ENCODE results near the gene COL11A2. TPM values are rescaled to one million over a fixed set of nuclear protein-coding genes. Genes with fewer than 3 reads are reported as not detected.

Gene COL11A2
- total and polyA plus RNA-seq, 2 of the 13 experiments (the other 11 are each of a cell fraction or from before 2014, with no cell fraction given): 0.55 TPM

DNA sequence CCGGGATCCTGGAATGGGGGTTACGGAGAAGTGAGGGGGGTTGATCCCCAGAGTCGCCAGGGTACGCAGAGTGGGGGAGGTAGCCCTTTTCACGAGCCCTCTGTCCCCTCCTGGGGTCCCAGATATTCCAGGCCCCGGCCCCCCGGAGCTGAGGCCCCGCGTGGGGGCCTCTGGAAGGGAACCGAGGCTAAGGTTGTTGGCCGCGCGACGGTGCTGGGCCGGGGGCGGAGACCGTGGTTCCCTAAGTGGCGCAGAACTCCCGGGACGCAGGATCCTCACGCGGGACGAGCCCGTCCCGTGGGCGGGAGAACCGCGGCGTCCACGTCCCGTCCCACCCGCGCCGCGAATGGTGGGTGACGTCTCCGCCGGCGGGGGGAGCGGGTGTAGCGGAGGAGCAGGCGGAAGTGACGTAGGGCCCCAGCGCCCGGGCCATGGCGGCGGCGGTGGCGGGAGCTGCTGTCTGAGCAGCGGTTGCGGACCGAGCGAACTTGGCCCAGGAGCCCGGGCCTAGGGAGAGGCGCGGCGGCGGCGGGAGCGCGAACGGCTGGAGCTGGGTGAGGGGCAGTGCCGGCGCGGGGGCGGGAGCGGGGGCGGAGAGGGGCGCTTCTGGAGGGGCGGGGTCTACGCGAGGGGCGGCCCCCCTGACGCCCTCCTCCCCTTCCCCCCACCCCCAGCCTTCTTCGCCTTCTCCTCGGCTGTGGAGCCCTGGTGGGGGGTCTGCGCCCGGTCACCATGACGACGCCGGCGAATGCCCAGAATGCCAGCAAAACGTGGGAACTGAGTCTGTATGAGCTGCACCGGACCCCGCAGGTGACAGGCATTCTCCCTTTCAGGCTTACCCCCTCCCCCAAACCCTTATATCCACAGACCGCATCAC, 16.1 kb upstream of the COL11A2 start, which contains the start of gene RING1 (continued):
- TF ChIP-seq ELF1 (CRISPR knock-in tag; IDR thresholded peaks at IDR 0.05) (peak; percentile 62), MAFF (IDR thresholded peaks at IDR 0.05; ENCODE audit: low read depth, low read length) (no peak), LCORL (IDR thresholded peaks at IDR 0.05) (no peak), LCORL (CRISPR knock-in tag; IDR thresholded peaks at IDR 0.05) (peak; percentile 52), MED1 (CRISPR knock-in tag; IDR thresholded peaks at IDR 0.05) (peak; percentile 80; the same call in 1 of the 2 replicates), KDM5A (IDR thresholded peaks at IDR 0.05; ENCODE audit: borderline replicate concordance, low read length) (peak; percentile 59; the same call in 1 of the 2 replicates), ZNF224 (CRISPR knock-in tag; IDR thresholded peaks at IDR 0.05) (no peak), HIVEP1 (CRISPR knock-in tag; IDR thresholded peaks at IDR 0.05) (peak; percentile 64; the same call in 1 of the 2 replicates), NFKBIZ (CRISPR knock-in tag; IDR thresholded peaks at IDR 0.05) (peak; percentile 84), ZNF24 (IDR thresholded peaks at IDR 0.05) (no peak), GPN1 (CRISPR knock-in tag; IDR thresholded peaks at IDR 0.05; ENCODE audit: borderline replicate concordance) (0 out of 2 replicates have a peak, but pooled peaks have one; percentile 85), ZNF326 (CRISPR knock-in tag; IDR thresholded peaks at IDR 0.05; ENCODE audit: borderline replicate concordance) (peak; percentile 85), BCL6 (CRISPR knock-in tag; IDR thresholded peaks at IDR 0.05) (peak; percentile 65), RFX3 (CRISPR knock-in tag; IDR thresholded peaks at IDR 0.05) (peak; percentile 43; the same call in 1 of the 2 replicates), ZSCAN12 (CRISPR knock-in tag; IDR thresholded peaks at IDR 0.05) (0 out of 2 replicates have a peak, but pooled peaks have one; percentile 29), BHLHE40 (IDR thresholded peaks at IDR 0.05; ENCODE audit: low read length) (0 out of 2 replicates have a peak, but pooled peaks have one; percentile 12), ZNF446 (CRISPR knock-in tag; IDR thresholded peaks at IDR 0.05) (peak; percentile 4; the same call in 1 of the 2 replicates), ZNF773 (CRISPR knock-in tag; IDR thresholded peaks at IDR 0.05; ENCODE audit: borderline replicate concordance) (peak; percentile 23; the same call in 1 of the 2 replicates)
- TF ChIP-seq, protein P1, sequence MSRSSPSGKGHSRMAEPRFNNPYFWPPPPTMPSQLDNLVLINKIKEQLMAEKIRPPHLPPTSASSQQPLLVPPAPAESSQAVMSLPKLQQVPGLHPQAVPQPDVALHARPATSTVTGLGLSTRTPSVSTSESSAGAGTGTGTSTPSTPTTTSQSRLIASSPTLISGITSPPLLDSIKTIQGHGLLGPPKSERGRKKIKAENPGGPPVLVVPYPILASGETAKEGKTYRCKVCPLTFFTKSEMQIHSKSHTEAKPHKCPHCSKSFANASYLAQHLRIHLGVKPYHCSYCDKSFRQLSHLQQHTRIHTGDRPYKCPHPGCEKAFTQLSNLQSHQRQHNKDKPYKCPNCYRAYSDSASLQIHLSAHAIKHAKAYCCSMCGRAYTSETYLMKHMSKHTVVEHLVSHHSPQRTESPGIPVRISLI (CRISPR knock-in tag; IDR thresholded peaks at IDR 0.05; ENCODE audit: borderline replicate concordance): no peak
- TF ChIP-seq, protein P2, sequence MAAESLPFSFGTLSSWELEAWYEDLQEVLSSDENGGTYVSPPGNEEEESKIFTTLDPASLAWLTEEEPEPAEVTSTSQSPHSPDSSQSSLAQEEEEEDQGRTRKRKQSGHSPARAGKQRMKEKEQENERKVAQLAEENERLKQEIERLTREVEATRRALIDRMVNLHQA (CRISPR knock-in tag; IDR thresholded peaks at IDR 0.05): no peak
- TF ChIP-seq, protein P3, sequence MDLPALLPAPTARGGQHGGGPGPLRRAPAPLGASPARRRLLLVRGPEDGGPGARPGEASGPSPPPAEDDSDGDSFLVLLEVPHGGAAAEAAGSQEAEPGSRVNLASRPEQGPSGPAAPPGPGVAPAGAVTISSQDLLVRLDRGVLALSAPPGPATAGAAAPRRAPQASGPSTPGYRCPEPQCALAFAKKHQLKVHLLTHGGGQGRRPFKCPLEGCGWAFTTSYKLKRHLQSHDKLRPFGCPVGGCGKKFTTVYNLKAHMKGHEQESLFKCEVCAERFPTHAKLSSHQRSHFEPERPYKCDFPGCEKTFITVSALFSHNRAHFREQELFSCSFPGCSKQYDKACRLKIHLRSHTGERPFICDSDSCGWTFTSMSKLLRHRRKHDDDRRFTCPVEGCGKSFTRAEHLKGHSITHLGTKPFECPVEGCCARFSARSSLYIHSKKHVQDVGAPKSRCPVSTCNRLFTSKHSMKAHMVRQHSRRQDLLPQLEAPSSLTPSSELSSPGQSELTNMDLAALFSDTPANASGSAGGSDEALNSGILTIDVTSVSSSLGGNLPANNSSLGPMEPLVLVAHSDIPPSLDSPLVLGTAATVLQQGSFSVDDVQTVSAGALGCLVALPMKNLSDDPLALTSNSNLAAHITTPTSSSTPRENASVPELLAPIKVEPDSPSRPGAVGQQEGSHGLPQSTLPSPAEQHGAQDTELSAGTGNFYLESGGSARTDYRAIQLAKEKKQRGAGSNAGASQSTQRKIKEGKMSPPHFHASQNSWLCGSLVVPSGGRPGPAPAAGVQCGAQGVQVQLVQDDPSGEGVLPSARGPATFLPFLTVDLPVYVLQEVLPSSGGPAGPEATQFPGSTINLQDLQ (CRISPR knock-in tag; IDR thresholded peaks at IDR 0.05): no peak
- TF ChIP-seq, protein P4, sequence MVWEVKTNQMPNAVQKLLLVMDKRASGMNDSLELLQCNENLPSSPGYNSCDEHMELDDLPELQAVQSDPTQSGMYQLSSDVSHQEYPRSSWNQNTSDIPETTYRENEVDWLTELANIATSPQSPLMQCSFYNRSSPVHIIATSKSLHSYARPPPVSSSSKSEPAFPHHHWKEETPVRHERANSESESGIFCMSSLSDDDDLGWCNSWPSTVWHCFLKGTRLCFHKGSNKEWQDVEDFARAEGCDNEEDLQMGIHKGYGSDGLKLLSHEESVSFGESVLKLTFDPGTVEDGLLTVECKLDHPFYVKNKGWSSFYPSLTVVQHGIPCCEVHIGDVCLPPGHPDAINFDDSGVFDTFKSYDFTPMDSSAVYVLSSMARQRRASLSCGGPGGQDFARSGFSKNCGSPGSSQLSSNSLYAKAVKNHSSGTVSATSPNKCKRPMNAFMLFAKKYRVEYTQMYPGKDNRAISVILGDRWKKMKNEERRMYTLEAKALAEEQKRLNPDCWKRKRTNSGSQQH (CRISPR knock-in tag; IDR thresholded peaks at IDR 0.05; ENCODE audit: low read depth): peak; percentile 81; the same call in 1 of the 2 replicates
- TF ChIP-seq, protein P5, sequence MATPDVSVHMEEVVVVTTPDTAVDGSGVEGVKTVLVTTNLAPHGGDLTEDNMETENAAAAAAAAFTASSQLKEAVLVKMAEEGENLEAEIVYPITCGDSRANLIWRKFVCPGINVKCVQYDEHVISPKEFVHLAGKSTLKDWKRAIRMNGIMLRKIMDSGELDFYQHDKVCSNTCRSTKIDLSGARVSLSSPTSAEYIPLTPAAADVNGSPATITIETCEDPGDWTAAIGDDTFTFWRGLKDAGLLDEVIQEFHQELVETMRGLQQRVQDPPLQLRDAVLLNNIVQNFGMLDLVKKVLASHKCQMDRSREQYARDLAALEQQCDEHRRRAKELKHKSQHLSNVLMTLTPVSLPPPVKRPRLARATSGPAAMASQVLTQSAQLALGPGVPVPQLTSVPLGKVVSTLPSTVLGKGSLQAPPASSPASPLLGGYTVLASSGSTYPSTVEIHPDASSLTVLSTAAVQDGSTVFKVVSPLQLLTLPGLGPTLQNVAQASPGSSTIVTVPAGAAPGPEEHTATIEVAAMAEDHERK (CRISPR knock-in tag; IDR thresholded peaks at IDR 0.05; ENCODE audit: low read depth): peak; percentile 45; the same call in 1 of the 2 replicates
